ENCODE data around the gene SYMPK. TPM values are rescaled to one million over a fixed set of nuclear protein-coding genes. Genes with fewer than 3 reads are reported as not detected.

SYMPK gene
- total RNA-seq, 2 experiments from 2014 or later, result 84.4 to 118 TPM

- DNase-seq (ENCODE audit: low spot score), result no peak
- H3K9me3 ChIP-seq (ENCODE audit: low read length), result no peaks in the 10 kb centered on the region
- BruUV-seq (replicated peaks), result no TSS peak
- H3K4me1 ChIP-seq (ENCODE audit: insufficient read depth, low read length, poor library complexity, severe bottlenecking), result no peaks in the 10 kb centered on the region
- no peaks in the 10 kb centered on the region for H3K9me2 ChIP-seq (ENCODE audit: insufficient read depth, low read length)
- CTCF ChIA-PET (ENCODE audit: unreplicated experiment), result no interaction called here
- H3K4me3 ChIP-seq (ENCODE audit: low read depth, low read length, poor library complexity, severe bottlenecking), result no peak overlapping the region
- no peaks in the 10 kb centered on the region; the same call in 1 of the 2 replicates for H4K20me1 ChIP-seq (ENCODE audit: insufficient read depth, low read length)
- TF ChIP-seq EZH2phosphoT487 (IDR thresholded peaks at IDR 0.05; ENCODE audit: borderline replicate concordance, low read depth, low read length) (no peak), CTCF (conservative IDR thresholded peaks at IDR 0.05; ENCODE audit: low read length) (no peak)
- POLR2A ChIA-PET, result no interaction called here
- H2AFZ ChIP-seq (ENCODE audit: low read length), result no peak overlapping the region
- no peaks in the 10 kb centered on the region for H3K79me2 ChIP-seq (ENCODE audit: insufficient read depth, low read depth, low read length)
- intact Hi-C loops (cut with micrococcal nuclease; ENCODE audit: unreplicated experiment), result no loop called here
- H3K4me2 ChIP-seq (ENCODE audit: low read length), result no peak overlapping the region
- H3K27ac ChIP-seq (ENCODE audit: low read depth, low read length, poor library complexity, severe bottlenecking), result no peak overlapping the region
- peaks cover 33% of the 10 kb centered on the region for H3K36me3 ChIP-seq (ENCODE audit: insufficient read depth, low read length)
Measured at GRCh38 chr19:45785097-45785496, 77.8 kb downstream of the SYMPK start.

GRCh38 chr19:45784096-45784495 lies 78.9 kb downstream of the SYMPK start:
- POLR2A ChIA-PET, result no interaction called here
- Histone ChIP-seq H3K27ac (ENCODE audit: low read depth, low read length, poor library complexity, severe bottlenecking) (no peak overlapping the region), H3K79me2 (ENCODE audit: insufficient read depth, low read depth, low read length) (no peaks in the 10 kb centered on the region), H2AFZ (ENCODE audit: low read length) (no peak overlapping the region), H3K9me3 (ENCODE audit: low read length) (no peaks in the 10 kb centered on the region), H3K4me1 (ENCODE audit: insufficient read depth, low read length, poor library complexity, severe bottlenecking) (peaks cover 5% of the 10 kb centered on the region), H3K9me2 (ENCODE audit: insufficient read depth, low read length) (no peaks in the 10 kb centered on the region), H3K36me3 (ENCODE audit: insufficient read depth, low read length) (peaks cover 27% of the 10 kb centered on the region), H3K4me2 (ENCODE audit: low read length) (no peak overlapping the region), H4K20me1 (ENCODE audit: insufficient read depth, low read length) (no peaks in the 10 kb centered on the region; the same call in 1 of the 2 replicates), H3K4me3 (ENCODE audit: low read depth, low read length, poor library complexity, severe bottlenecking) (no peak overlapping the region)
- intact Hi-C loops (cut with micrococcal nuclease; ENCODE audit: unreplicated experiment), result no loop called here
- CTCF ChIA-PET (ENCODE audit: unreplicated experiment), result no interaction called here
- BruUV-seq (replicated peaks), result no TSS peak
- TF ChIP-seq CTCF (conservative IDR thresholded peaks at IDR 0.05; ENCODE audit: low read length) (no peak), EZH2phosphoT487 (IDR thresholded peaks at IDR 0.05; ENCODE audit: borderline replicate concordance, low read depth, low read length) (no peak)
- no peak for DNase-seq (ENCODE audit: low spot score)

GRCh38 chr19:45782820-45783785 lies 79.8 kb downstream of the SYMPK start:
- ChIA-PET POLR2A (interaction anchor here (0.6 kb wide), 1 partner anchor 823 kb away, joined by 3 read pairs; no protein-coding TSS in a partner anchor), CTCF (ENCODE audit: unreplicated experiment) (no interaction called here)
- no peaks in the 10 kb centered on the region for H3K9me2 ChIP-seq (ENCODE audit: insufficient read depth, low read length)
- DNase-seq (ENCODE audit: low spot score), result no peak
- H3K36me3 ChIP-seq (ENCODE audit: insufficient read depth, low read length), result peaks cover 17% of the 10 kb centered on the region; the same call in 1 of the 2 replicates
- H4K20me1 ChIP-seq (ENCODE audit: insufficient read depth, low read length), result no peaks in the 10 kb centered on the region; the same call in 1 of the 2 replicates
- H2AFZ ChIP-seq (ENCODE audit: low read length), result no peak overlapping the region
- H3K4me1 ChIP-seq (ENCODE audit: insufficient read depth, low read length, poor library complexity, severe bottlenecking), result peaks cover 12% of the 10 kb centered on the region
- TF ChIP-seq CTCF (conservative IDR thresholded peaks at IDR 0.05; ENCODE audit: low read length) (no peak), EZH2phosphoT487 (IDR thresholded peaks at IDR 0.05; ENCODE audit: borderline replicate concordance, low read depth, low read length) (no peak)
- H3K4me2 ChIP-seq (ENCODE audit: low read length), result no peak overlapping the region
- no peak overlapping the region for H3K27ac ChIP-seq (ENCODE audit: low read depth, low read length, poor library complexity, severe bottlenecking)
- H3K9me3 ChIP-seq (ENCODE audit: low read length), result no peaks in the 10 kb centered on the region
- H3K4me3 ChIP-seq (ENCODE audit: low read depth, low read length, poor library complexity, severe bottlenecking), result no peak overlapping the region
- intact Hi-C loops (cut with micrococcal nuclease; ENCODE audit: unreplicated experiment), result no loop called here
- H3K79me2 ChIP-seq (ENCODE audit: insufficient read depth, low read depth, low read length), result no peaks in the 10 kb centered on the region
- TSS peak; percentile 39 for BruUV-seq (replicated peaks)

Data from OCI-LY7 (cell line).